ENCODE results near the gene SH3BGRL2.
"Not testable (repeated sequence)": the region's sequence is repeated elsewhere in the genome, so short reads cannot be mapped to it uniquely, and the experiment has no call there.

Gene SH3BGRL2

GRCh38 chr6:79614326-79615305 lies 16.5 kb upstream of the SH3BGRL2 start:
- DNase-seq = no peak

- no peak for DNase-seq
These were observed 13.6 kb upstream of the SH3BGRL2 start for GRCh38 chr6:79617518-79617941.

- DNase-seq = not testable (repeated sequence)
These were observed 12.7 kb upstream of the SH3BGRL2 start for GRCh38 chr6:79618425-79618824.

GRCh38 chr6:79621579-79621978 lies 9.6 kb upstream of the SH3BGRL2 start:
- no peak for DNase-seq

- DNase-seq = no peak
These were observed 8.8 kb upstream of the SH3BGRL2 start for GRCh38 chr6:79622364-79622763.

GRCh38 chr6:79623106-79623505 lies 8.0 kb upstream of the SH3BGRL2 start:
- no peak for DNase-seq

- DNase-seq = no peak
These were observed 5.4 kb upstream of the SH3BGRL2 start for GRCh38 chr6:79625746-79626145.

- no peak for DNase-seq
These were observed 4.3 kb upstream of the SH3BGRL2 start for GRCh38 chr6:79626811-79627210.

GRCh38 chr6:79627422-79627821 lies 3.7 kb upstream of the SH3BGRL2 start:
- DNase-seq = no peak

GRCh38 chr6:79628466-79629288 lies 2.5 kb upstream of the SH3BGRL2 start:
- no peak for DNase-seq

GRCh38 chr6:79630380-79630882 lies 698 bp upstream of the SH3BGRL2 start:
- DNase-seq = no peak

- DNase-seq = no peak
These were observed 604 bp downstream of the SH3BGRL2 start for GRCh38 chr6:79631693-79632172.

GRCh38 chr6:79632580-79632979 lies 1.5 kb downstream of the SH3BGRL2 start:
- DNase-seq = no peak

- DNase-seq = no peak
These were observed 3.5 kb downstream of the SH3BGRL2 start for GRCh38 chr6:79634491-79635231.

GRCh38 chr6:79635232-79635543 lies 4.1 kb downstream of the SH3BGRL2 start:
- no peak for DNase-seq

- no peak for DNase-seq
These were observed 5.5 kb downstream of the SH3BGRL2 start for GRCh38 chr6:79636673-79637072.

GRCh38 chr6:79640146-79641111 lies 9.3 kb downstream of the SH3BGRL2 start:
- no peak for DNase-seq

- DNase-seq = no peak
These were observed 14.9 kb downstream of the SH3BGRL2 start for GRCh38 chr6:79646006-79646405.

GRCh38 chr6:79646561-79646960 lies 15.4 kb downstream of the SH3BGRL2 start:
- DNase-seq = no peak

- DNase-seq = no peak
These were observed 16.6 kb downstream of the SH3BGRL2 start for GRCh38 chr6:79647741-79648140.

- no peak for DNase-seq
These were observed 17.2 kb downstream of the SH3BGRL2 start for GRCh38 chr6:79648328-79648727.

- no peak for DNase-seq
These were observed 17.9 kb downstream of the SH3BGRL2 start for GRCh38 chr6:79649016-79649415.

Data from NCI-H510A (cell line).